ENCODE results near the gene RFTN1. TPM values are rescaled to one million over a fixed set of nuclear protein-coding genes. Genes with fewer than 3 reads are reported as not detected.

The RFTN1 gene
- total RNA-seq, 4 donors from 2014 or later, result 11.2 to 39.5 (median 25.6) TPM

DNA sequence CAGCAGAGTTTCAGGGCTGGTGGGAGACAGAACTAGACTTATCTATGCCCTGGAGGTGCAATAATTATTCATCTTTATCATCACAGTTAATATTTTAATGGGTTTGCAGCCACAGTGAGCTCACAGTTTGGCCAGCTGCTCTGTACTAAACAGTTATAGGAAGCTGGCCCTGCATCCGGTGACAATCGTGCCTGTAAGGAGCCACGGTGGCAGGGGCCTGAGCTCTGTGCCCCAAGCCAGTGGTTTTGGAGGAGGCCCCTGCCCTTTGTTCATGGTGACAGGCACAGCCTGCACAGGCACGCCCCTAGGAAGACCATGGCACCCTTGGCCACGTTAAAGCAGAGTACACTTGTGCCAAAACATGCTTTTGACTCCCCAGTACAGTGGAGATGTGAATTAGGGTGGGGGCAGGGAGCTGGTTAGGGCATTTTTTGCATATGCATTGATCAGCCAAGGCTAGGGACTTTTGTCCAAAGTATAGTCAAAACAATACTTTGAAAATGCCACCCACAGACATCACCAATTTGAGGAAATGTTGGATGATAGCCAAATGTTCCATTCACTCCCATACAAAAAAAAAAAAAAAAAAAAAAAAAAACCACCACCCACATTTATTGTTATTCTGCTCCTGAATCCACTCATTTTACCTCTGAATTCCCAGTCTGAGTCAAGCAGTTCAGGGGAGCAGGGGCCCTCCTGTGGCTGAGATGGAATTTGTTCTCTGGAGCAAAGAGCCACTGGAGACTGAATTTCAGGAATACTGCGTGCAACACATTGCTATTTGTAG is 3.4 kb upstream of the RFTN1 start:
- no peak overlapping the region for H3K4me3 ChIP-seq (ENCODE audit: low read depth, poor library complexity, severe bottlenecking)
- DNase-seq (ENCODE audit: low spot score in 2 of 2), result peak in 1 of 2 donors; percentile 32
- intact Hi-C loops (cut with DNase I; ENCODE audit: low total_unique reads), result no loop called here
- WGBS, 2 donors, result 28 to 31% methylated on average over 6 of the region's 6 CpGs
- TF ChIP-seq, protein P1, sequence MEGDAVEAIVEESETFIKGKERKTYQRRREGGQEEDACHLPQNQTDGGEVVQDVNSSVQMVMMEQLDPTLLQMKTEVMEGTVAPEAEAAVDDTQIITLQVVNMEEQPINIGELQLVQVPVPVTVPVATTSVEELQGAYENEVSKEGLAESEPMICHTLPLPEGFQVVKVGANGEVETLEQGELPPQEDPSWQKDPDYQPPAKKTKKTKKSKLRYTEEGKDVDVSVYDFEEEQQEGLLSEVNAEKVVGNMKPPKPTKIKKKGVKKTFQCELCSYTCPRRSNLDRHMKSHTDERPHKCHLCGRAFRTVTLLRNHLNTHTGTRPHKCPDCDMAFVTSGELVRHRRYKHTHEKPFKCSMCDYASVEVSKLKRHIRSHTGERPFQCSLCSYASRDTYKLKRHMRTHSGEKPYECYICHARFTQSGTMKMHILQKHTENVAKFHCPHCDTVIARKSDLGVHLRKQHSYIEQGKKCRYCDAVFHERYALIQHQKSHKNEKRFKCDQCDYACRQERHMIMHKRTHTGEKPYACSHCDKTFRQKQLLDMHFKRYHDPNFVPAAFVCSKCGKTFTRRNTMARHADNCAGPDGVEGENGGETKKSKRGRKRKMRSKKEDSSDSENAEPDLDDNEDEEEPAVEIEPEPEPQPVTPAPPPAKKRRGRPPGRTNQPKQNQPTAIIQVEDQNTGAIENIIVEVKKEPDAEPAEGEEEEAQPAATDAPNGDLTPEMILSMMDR (IDR thresholded peaks at IDR 0.05), result no peak
- no peak for TF ChIP-seq POLR2A (IDR thresholded peaks at IDR 0.05)

DNA sequence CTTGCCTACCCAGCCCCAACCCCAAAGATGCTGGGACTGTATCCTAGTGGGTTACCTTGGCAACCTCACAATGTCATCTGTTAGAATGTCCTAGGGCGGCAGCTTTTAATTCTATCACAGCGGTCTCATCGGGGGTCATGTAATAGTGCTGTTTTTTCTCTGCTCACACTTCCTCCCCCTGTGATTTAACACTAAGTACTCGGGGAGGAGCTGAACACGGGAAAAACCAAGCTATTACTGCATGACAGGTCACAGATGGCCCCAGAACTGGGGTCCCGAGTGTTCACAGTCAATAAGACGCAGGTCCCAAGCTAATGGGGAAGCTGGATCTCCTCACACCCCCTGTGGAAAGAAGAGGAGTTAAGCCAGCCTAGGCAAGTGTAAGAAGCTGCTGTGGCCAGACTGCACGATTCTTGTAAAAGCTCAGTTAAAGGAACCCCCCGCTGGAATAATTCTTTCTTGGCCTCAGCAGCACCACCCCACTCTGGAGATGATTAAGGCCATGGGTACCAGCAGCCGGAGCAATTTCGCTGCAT is 2.5 kb upstream of the RFTN1 start:
- no peak overlapping the region for H3K4me3 ChIP-seq (ENCODE audit: low read depth, poor library complexity, severe bottlenecking)
- TF ChIP-seq, protein P1 (IDR thresholded peaks at IDR 0.05), result no peak
- TF ChIP-seq POLR2A (IDR thresholded peaks at IDR 0.05), result no peak
- intact Hi-C loops (cut with DNase I; ENCODE audit: low total_unique reads), result no loop called here
- 73 to 80% methylated on average over 11 of the region's 11 CpGs for WGBS, 2 donors
- no peak for DNase-seq (ENCODE audit: low spot score in 2 of 2)

DNA sequence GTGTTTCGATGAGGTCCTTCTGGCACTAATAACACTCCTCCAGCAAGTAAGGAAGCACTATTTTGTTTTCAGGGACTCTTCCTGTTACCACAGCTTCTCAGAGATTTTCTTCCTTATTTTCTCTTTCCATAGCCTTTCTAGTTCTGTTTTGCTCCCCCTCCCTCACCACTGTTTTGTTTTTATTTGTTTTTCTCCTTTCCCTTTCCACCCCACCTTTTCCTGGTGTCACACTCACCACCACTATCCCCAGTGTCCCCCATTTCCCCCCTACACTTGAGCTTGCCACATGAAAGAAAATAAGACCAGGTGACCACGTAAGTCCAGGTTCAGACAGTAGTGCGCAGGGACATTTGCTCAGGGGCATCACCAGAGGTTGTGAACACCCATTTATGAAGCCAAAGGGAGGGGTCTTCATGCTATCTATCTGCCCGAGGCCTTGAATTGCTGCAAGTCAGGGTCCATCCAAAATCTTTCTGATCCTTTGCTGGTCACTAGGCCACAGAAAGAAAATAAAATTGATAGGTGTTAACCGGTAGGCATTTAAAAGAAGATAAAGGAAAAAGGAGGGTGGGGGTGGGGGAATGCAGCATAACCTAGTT is 1.4 kb upstream of the RFTN1 start:
- no peak for TF ChIP-seq POLR2A (IDR thresholded peaks at IDR 0.05)
- TF ChIP-seq, protein P1 (IDR thresholded peaks at IDR 0.05), result no peak
- no peak for DNase-seq (ENCODE audit: low spot score in 2 of 2)
- H3K4me3 ChIP-seq (ENCODE audit: low read depth, poor library complexity, severe bottlenecking), result no peak overlapping the region
- 86 to 90% methylated on average over 5 of the region's 5 CpGs for WGBS, 2 donors
- intact Hi-C loops (cut with DNase I; ENCODE audit: low total_unique reads), result no loop called here

DNA sequence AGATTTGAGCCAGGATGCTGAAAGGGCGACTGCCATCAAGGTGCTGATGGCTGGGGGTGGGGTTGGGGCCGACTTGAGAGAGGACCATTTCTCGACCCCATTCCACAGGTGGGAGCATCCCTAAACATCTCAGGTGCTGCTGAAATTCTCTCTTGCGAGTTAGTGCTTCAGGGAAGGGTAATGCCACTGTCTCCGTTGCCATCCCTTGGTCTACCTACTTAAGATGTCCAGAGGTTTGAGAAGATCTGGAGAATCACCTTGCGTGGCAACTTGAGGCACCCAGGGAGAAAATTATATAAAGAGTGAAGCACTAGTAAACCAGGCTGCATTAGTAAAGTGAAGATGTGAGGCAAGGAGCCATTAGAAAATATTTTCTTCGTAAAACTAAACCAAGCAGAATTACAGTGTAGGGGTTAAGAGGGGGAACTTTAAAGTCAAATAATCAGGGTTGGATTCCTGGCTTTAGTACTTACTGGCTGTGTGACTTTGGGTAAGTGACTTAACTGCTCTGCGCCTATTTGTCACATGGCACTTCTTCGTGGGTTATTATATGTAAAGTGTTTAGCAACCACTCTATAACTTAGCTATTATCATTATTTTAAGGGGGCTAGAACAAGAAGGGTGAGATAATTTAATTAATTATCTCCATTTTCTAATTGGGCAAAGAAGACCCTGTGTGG is 662 bp upstream of the RFTN1 start:
- intact Hi-C loops (cut with DNase I; ENCODE audit: low total_unique reads), result no loop called here
- no peak overlapping the region for H3K4me3 ChIP-seq (ENCODE audit: low read depth, poor library complexity, severe bottlenecking)
- DNase-seq (ENCODE audit: low spot score in 2 of 2), result no peak
- no peak for TF ChIP-seq POLR2A (IDR thresholded peaks at IDR 0.05)
- TF ChIP-seq, protein P1 (IDR thresholded peaks at IDR 0.05), result no peak
- 61 to 63% methylated on average over 9 of the region's 9 CpGs for whole genome bisulfite sequencing, 2 donors

DNA sequence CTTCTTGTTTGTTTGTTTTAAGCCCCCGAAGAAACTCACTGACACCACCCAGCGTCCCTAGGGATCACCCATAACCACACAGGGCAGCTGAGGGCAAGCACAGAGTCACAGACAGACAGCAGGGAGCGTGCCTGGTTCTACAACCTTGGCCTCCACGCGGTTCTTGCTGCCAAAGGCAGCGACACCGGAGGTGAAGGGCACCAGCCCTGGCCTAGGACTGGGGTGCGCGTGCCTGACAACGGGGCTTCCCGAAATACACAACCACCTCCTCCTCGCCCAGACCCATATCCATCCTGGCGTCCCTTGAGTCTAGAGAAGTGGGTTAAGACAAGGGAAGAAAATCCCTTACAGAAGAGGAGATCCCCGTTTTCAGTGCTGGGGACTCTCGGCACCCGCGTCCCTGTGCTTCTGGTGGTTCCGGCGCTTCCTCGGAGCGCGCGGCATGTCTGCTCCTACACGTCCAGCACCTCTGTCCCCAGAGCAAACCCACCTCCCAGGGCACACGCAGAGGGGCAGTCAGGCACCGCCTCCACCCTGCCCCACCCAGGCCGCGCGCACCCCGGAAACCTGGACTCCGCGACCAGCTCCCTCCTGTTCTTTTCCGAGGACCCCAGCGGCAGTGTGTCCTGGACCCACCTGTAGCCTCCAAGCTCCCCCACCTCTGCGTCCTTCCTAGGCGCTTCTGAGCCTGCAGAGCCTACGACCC is 911 bp downstream of the RFTN1 start:
- TF ChIP-seq POLR2A (IDR thresholded peaks at IDR 0.05), result no peak
- TF ChIP-seq, protein P1 (IDR thresholded peaks at IDR 0.05), result no peak
- WGBS, 2 donors, result 1 to 11% methylated on average over 27 to 37 of the region's 37 CpGs
- DNase-seq (ENCODE audit: low spot score in 2 of 2), result peak; percentile 19 to 86
- peak overlapping the region; percentile 55 for H3K4me3 ChIP-seq (ENCODE audit: low read depth, poor library complexity, severe bottlenecking)
- intact Hi-C loops (cut with DNase I; ENCODE audit: low total_unique reads), result no loop called here

All from lower leg skin (tissue), 4 donors.